OCI-LY1 (cell line): Measurements from ENCODE around the gene FKBP10.
"Not testable (repeated sequence)": the region's sequence is repeated elsewhere in the genome, so short reads cannot be mapped to it uniquely, and the experiment has no call there.

Experiments
- CTCF ChIP-seq: fragments of 200-600 bp; sonication (generic), shearing (Covaris generic); IDR thresholded peaks from 2 replicates; pipeline ENCODE4 v1.5.1; 2017; ENCODE audit warnings: mild to moderate bottlenecking, antibody characterized with exemption, low read length, moderate library complexity, mixed read lengths
- EZH2 ChIP-seq: fragments of 200-600 bp; sonication (generic), shearing (Covaris generic); IDR thresholded peaks from 2 replicates; pipeline ENCODE4 v1.8.0; 2017; ENCODE audit warnings: borderline replicate concordance, mixed run types, mild to moderate bottlenecking, antibody characterized with exemption, low read length, moderate library complexity, mixed read lengths

- TF ChIP-seq CTCF, EZH2: not testable (repeated sequence)
Measured at GRCh38 chr17:41839448-41839847, 26.6 kb downstream of the FKBP10 start.
